ENCODE measurements around the gene IL2.

The IL2 gene

DNA sequence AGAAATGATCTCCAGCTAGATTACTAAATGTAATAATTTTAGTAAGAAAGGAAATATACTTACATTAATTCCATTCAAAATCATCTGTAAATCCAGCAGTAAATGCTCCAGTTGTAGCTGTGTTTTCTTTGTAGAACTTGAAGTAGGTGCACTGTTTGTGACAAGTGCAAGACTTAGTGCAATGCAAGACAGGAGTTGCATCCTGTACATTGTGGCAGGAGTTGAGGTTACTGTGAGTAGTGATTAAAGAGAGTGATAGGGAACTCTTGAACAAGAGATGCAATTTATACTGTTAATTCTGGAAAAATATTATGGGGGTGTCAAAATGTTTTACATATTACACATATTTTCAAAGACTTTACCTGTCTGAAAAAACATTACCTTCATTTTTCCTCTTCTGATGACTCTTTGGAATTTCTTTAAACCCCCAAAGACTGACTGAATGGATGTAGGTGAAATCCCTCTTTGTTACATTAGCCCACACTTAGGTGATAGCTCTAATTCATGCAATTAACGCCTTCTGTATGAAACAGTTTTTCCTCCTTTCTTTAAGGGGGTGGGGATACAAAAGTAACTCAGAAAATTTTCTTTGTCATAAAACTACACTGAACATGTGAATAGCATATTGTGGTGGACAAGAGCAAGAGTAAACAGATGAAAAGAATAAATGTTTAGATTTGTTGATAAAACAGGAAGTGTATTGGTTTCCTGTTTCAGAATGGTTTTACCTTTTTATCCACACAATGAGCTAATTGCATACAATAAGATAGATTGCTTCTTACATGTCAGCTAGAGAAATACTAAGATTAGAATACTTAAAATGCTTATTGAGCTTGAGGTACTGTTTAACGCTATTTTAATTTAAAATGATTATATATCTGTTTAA lies at the start of gene IL2:
IL2 (minus strand) TSS at position 495 of the 886 bp plus-strand sequence; CDS start at position 210, 285 bp downstream.
- H3K36me3 ChIP-seq (ENCODE audit: insufficient read depth, low read length) = no peaks in the 10 kb centered on the region
- H3K4me1 ChIP-seq (ENCODE audit: insufficient read depth, low read length) = no peaks in the 10 kb centered on the region
- H3K9ac ChIP-seq (ENCODE audit: low read depth, low read length) = no peak within 1 kb of the TSS
- no peaks in the 10 kb centered on the region for H3K9me3 ChIP-seq (ENCODE audit: control insufficient read depth, insufficient read depth, low read length)

DNA sequence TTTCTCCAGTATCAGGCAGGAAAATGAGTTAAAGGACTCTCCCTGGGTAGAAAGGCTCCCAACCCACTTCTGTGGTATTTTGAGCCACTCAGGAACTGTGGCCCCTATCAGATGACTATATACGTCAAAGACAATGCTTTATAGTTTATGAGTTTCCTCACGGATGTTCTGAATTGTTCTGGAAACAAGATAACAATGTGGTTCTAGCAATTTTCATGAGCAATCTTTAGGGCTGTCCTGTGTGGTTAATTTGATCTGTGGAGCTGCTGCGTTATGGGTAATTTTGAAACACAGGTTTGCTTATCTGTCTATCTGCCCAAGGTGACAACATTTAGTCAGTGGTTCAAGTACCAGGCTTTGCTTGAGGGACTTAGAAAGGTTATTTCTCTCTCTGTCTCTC lies 46.7 kb upstream of the IL2 start:
- no peak overlapping the region for H3K9ac ChIP-seq (ENCODE audit: low read depth, low read length)
- no peaks in the 10 kb centered on the region for H3K9me3 ChIP-seq (ENCODE audit: control insufficient read depth, insufficient read depth, low read length)
- H3K36me3 ChIP-seq (ENCODE audit: insufficient read depth, low read length) = no peaks in the 10 kb centered on the region
- no peaks in the 10 kb centered on the region for H3K4me1 ChIP-seq (ENCODE audit: insufficient read depth, low read length)

DNA sequence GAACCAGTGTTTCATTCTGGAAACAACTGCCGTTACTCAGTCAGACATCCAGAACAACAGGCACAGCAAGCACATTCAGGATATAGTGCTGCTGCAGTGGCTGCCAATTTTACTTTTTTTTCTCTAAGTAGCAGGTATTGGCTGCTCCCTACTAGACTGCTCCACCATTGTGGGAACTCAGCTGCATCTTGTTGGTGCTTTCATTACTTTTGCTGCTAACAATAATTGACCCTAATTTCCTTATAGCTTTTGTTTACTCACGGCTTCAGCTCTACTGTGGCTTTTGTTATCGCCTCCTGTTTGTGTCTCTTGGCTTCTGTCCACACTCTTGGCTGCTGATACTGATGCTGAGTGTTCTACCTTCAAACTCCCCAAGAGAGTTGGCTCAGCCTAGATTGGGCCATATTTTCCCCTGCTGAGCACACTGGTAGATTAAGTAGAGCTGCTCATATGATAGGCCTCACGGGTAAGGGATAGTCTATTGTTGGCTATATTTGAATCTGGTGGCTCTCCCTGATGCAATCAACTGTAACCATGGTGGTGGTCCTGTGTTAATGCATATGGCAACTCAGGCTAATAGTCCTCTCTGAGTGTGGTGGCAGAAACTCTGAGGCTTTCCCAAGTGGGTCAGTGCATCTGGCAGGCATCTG lies 44.5 kb upstream of the IL2 start:
- Histone ChIP-seq H3K9ac (ENCODE audit: low read depth, low read length) (no peak overlapping the region), H3K4me1 (ENCODE audit: insufficient read depth, low read length) (no peaks in the 10 kb centered on the region), H3K9me3 (ENCODE audit: control insufficient read depth, insufficient read depth, low read length) (no peaks in the 10 kb centered on the region), H3K36me3 (ENCODE audit: insufficient read depth, low read length) (no peaks in the 10 kb centered on the region)

DNA sequence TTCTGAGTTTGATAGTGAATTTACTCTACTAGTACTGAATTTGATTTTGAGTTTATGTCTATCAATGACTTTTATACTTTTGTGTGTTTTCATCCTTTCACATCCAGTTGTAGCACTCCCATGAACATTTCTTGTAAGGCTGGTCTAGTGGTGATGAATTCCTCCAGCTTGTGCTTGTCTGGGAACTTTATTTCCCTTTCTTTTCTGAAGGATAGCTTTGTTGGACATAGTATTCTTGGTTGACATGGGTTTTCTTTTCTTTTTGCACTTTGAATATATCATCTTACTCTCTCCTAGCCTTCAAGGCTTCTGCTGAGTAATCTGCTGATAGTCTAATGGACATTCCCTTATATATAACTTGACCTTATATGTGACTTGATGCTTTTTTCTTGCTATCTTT lies 32.5 kb upstream of the IL2 start:
- Histone ChIP-seq H3K9ac (ENCODE audit: low read depth, low read length) (no peak overlapping the region), H3K36me3 (ENCODE audit: insufficient read depth, low read length) (no peaks in the 10 kb centered on the region), H3K4me1 (ENCODE audit: insufficient read depth, low read length) (no peaks in the 10 kb centered on the region), H3K9me3 (ENCODE audit: control insufficient read depth, insufficient read depth, low read length) (no peaks in the 10 kb centered on the region)

DNA sequence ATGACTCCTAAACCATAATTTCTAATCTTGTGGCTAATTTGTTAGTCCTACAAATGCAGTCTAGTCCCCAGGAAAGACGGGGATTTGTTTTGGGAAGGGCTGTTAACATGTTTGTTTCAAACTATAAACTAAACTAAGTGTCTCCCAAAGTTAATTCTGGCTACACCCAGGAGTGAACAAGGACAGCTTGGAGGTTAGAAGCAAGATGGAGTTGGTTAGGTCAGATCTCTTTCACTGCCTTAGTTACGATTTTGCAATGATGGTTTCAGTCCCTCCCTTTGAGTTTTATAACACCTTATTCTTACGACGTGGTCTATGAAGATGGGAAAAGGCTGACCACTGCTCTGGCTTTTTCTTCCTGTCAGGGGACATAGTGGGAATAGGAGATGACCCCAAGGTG lies 27.0 kb upstream of the IL2 start:
- no peak overlapping the region for H3K9ac ChIP-seq (ENCODE audit: low read depth, low read length)
- H3K9me3 ChIP-seq (ENCODE audit: control insufficient read depth, insufficient read depth, low read length) = no peaks in the 10 kb centered on the region
- H3K4me1 ChIP-seq (ENCODE audit: insufficient read depth, low read length) = no peaks in the 10 kb centered on the region
- no peaks in the 10 kb centered on the region for H3K36me3 ChIP-seq (ENCODE audit: insufficient read depth, low read length)

DNA sequence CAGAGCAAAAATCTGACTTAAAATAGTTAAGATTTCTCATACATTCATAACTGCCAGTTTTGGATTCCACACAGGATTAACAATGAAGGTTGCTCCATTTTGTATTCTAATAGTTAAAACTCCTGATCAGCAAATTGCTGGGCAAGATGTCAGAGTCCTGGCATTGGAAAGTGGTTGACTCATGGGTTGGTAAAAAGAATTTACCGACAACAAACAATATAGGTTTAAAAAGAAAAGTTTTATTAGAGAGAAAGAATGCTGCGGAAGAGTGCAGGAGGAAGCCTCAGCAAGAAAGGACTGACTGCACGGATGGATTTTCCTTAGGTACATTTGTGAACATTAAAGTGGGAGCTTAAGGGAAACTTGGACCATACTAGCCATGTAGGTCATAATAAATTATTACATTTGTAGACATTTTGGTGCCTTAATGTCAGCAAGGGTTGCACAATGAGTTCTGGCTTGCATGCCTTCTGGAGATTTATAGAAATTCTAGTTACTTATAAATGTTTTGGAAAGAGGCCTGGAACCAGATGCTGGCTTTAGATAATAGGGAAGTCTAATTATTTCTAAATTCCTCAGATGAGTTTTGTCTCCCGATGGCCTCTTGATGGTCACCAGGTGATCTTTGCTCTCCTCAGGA lies 25.4 kb upstream of the IL2 start:
- Histone ChIP-seq H3K36me3 (ENCODE audit: insufficient read depth, low read length) (no peaks in the 10 kb centered on the region), H3K9me3 (ENCODE audit: control insufficient read depth, insufficient read depth, low read length) (no peaks in the 10 kb centered on the region), H3K4me1 (ENCODE audit: insufficient read depth, low read length) (no peaks in the 10 kb centered on the region), H3K9ac (ENCODE audit: low read depth, low read length) (no peak overlapping the region)

DNA sequence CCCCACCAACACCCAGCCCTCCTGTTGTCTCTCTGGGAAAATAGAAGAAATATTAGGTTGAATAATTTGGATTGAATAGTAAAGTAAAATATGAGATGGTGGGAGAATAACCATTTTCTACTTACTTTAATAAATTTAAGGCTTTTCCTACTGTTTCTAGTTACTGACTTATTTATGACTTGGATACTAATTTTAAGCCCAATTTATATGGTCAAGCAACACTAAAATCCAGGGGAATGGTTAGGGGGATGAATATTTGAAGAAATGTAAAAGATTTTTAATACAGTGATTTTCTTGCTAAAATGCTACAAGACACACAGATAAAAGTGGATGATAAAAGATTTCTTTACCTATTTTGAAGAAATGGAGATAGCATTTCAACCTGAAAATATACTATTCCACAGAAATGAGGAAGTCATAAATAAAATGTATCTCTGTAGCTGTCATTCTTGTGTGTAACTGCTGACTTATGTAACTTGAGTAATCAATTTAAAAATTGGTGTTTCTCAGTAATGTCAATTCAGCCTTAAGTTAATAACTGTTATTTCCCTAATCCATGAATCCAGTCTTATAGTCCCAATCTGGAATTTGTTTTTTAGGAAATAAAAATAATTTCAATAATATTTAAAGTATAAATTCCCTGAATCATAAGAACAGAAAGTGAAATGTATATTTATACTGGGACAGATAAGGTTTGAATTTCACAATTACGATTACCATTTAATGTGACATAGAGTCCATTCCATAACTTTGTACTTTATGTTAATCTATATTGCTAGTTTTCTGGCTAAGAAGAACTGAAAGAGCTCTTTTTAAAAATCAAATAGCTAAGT lies 24.3 kb upstream of the IL2 start:
- H3K36me3 ChIP-seq (ENCODE audit: insufficient read depth, low read length) = no peaks in the 10 kb centered on the region
- no peaks in the 10 kb centered on the region for H3K9me3 ChIP-seq (ENCODE audit: control insufficient read depth, insufficient read depth, low read length)
- H3K4me1 ChIP-seq (ENCODE audit: insufficient read depth, low read length) = no peaks in the 10 kb centered on the region
- no peak overlapping the region for H3K9ac ChIP-seq (ENCODE audit: low read depth, low read length)

DNA sequence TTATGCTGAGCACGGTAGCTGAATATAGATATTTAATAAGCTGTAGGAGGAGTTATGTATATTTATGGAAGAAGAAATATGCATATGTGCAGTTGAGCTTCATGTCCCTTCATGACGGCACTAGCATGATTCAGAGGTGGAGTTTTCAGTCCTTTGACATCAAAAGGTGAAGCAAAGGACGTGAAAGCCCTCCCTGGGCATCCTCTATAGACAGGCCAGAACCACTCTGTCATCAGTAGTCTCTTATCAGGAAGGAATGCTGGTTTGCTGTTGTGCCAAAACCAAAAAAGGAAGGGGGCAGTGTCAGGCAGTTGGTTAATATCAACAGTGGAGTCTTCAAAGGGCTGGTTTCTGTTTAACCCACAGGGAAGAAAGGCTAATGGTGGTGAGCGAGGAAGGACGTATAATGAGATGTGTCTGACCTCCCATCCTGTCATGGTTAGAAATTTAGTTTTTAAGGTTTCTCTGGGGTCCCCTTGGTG lies 23.5 kb upstream of the IL2 start:
- Histone ChIP-seq H3K36me3 (ENCODE audit: insufficient read depth, low read length) (no peaks in the 10 kb centered on the region), H3K4me1 (ENCODE audit: insufficient read depth, low read length) (no peaks in the 10 kb centered on the region), H3K9ac (ENCODE audit: low read depth, low read length) (no peak overlapping the region), H3K9me3 (ENCODE audit: control insufficient read depth, insufficient read depth, low read length) (no peaks in the 10 kb centered on the region)

DNA sequence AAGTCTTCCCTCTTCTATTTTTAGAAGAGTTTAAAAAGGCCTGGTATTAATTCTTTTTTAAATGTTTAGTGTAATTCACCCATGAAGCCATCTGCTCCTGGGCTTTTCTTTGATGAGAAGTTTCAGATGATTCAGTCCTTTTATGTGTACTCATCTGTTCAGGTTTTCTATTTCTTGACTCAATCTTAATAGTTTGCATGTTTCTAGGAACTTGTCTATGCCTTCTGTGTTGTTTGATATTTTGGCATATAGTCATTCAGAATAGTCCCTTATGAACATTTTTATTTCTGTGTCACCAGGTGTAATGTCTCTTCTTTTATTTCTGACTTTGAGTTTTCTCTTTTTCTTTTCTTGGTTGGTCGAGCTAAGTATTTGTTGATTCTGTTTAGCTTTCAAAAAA lies 20.2 kb upstream of the IL2 start:
- Histone ChIP-seq H3K9me3 (ENCODE audit: control insufficient read depth, insufficient read depth, low read length) (no peaks in the 10 kb centered on the region), H3K9ac (ENCODE audit: low read depth, low read length) (no peak overlapping the region)

DNA sequence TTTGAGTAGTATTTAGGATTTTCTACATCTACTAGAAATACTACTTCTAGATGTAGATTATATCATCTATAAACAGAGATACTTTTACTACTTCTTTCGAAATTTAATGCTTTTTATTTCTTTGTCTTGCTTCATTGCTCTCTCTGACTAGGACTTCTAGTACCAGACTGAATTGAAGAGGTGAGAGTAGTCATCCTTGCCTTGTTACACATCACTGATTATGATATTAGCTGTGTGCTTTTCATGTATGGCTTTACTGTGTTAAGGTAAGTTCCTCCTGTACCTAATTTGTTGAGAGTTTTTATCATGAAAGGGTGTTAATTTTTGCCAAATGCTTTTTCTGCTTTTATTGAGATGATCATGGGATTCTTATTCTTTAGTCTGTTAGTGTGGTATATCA lies 19.6 kb upstream of the IL2 start:
- no peaks in the 10 kb centered on the region for H3K4me1 ChIP-seq (ENCODE audit: insufficient read depth, low read length)
- H3K9me3 ChIP-seq (ENCODE audit: control insufficient read depth, insufficient read depth, low read length) = no peaks in the 10 kb centered on the region
- no peaks in the 10 kb centered on the region for H3K36me3 ChIP-seq (ENCODE audit: insufficient read depth, low read length)
- no peak overlapping the region for H3K9ac ChIP-seq (ENCODE audit: low read depth, low read length)

More for the DNA sequence above, 20.2 kb upstream of the IL2 start:
- no peaks in the 10 kb centered on the region for H3K4me1 ChIP-seq (ENCODE audit: insufficient read depth, low read length)
- H3K36me3 ChIP-seq (ENCODE audit: insufficient read depth, low read length) = no peaks in the 10 kb centered on the region

DNA sequence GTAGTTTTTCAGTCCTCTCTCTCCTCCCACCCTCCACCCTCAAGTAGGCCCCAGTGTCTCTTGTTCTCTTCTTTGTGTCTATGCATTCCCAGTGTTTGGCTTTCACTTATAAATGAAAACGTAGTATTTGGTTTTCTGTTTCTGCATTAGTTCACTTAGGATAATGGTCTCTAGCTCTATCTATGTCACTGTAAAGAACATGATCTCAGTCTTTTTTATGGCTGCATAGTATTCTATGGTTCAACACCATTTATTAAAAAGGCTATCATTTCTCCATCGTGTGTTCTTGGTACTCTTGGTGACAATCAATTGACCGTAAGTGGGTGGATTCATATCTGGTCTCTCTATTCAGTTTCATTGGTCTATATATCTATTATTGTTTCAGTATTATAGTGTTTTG lies 18.7 kb upstream of the IL2 start:
- H3K4me1 ChIP-seq (ENCODE audit: insufficient read depth, low read length) = no peaks in the 10 kb centered on the region
- no peaks in the 10 kb centered on the region for H3K9me3 ChIP-seq (ENCODE audit: control insufficient read depth, insufficient read depth, low read length)

DNA sequence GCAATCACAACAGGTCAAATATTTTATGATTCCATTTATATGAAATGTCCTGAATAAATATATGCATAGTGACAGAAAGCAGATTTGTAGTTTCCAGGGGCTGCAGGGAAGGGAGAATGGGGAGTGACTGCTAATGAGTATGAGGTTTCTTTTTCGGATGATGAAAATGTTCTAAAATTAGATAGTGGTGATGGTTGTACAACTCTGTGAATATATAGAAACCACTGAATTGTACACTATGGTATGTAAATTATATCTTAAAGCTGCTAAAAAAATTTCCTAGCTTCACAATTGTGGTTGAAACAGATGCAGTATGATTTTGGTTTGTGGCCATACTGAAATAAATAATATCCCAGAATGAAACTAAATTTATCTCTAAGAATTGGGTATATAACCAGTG lies 12.9 kb upstream of the IL2 start:
- H3K9me3 ChIP-seq (ENCODE audit: control insufficient read depth, insufficient read depth, low read length) = no peaks in the 10 kb centered on the region
- no peaks in the 10 kb centered on the region for H3K4me1 ChIP-seq (ENCODE audit: insufficient read depth, low read length)
- no peaks in the 10 kb centered on the region for H3K36me3 ChIP-seq (ENCODE audit: insufficient read depth, low read length)
- H3K9ac ChIP-seq (ENCODE audit: low read depth, low read length) = no peak overlapping the region

More for the DNA sequence above, 18.7 kb upstream of the IL2 start:
- Histone ChIP-seq H3K9ac (ENCODE audit: low read depth, low read length) (no peak overlapping the region), H3K36me3 (ENCODE audit: insufficient read depth, low read length) (no peaks in the 10 kb centered on the region)

DNA sequence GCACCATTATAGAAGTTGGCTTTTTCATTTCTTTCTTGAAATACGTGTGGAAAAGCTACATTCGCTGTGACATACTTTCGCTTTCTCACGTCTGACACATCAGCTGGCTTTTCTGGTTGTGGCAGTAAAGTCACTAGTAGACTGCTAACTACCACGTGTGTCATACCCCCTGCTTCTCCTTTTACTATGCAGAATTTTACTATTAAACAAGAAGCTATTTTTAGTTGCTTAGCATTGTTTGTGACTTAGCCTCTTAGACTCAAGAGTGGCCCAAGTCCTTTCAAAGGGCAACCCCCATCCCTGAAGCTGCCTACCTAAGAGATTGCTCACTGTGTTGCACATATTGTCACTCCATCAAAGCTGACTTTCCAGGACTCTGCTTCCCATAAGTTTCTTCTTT lies 2.1 kb upstream of the IL2 start:
- Histone ChIP-seq H3K36me3 (ENCODE audit: insufficient read depth, low read length) (no peaks in the 10 kb centered on the region), H3K9ac (ENCODE audit: low read depth, low read length) (no peak overlapping the region), H3K4me1 (ENCODE audit: insufficient read depth, low read length) (no peaks in the 10 kb centered on the region), H3K9me3 (ENCODE audit: control insufficient read depth, insufficient read depth, low read length) (no peaks in the 10 kb centered on the region)

DNA sequence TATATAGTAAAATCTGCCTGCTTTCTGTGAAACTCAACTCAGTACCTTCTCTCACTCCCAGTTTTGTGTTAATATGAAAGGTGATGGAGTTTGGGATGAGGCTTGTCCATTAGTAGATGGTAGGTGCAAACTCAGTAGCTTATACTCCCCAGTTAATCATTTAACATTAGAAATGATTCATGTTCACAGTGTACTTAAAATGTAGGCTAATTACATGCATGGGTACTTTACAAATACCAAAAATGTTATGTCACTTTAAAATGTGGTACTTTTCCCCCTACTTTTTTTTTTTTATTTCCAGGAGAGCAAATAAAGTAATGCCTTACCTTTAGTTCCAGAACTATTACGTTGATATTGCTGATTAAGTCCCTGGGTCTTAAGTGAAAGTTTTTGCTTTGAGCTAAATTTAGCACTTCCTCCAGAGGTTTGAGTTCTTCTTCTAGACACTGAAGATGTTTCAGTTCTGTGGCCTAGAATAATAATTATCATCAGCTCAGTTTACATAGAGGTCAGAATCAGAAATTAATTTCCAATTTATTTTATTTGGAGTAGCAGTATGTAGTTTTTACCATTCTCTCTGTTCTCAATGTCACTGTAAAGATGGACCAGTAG lies 3.0 kb downstream of the IL2 start:
- Histone ChIP-seq H3K9ac (ENCODE audit: low read depth, low read length) (no peak overlapping the region), H3K9me3 (ENCODE audit: control insufficient read depth, insufficient read depth, low read length) (no peaks in the 10 kb centered on the region)

More for the DNA sequence above, 3.0 kb downstream of the IL2 start:
- Histone ChIP-seq H3K4me1 (ENCODE audit: insufficient read depth, low read length) (no peaks in the 10 kb centered on the region), H3K36me3 (ENCODE audit: insufficient read depth, low read length) (no peaks in the 10 kb centered on the region)

Measured in ES-I3 (cell line).